ENCODE measurements around the gene GRK1. TPM values are rescaled to one million over a fixed set of nuclear protein-coding genes. Genes with fewer than 3 reads are reported as not detected.

Gene GRK1
- total RNA-seq, 1 donor from 2014 or later, result 0.34 TPM

DNA sequence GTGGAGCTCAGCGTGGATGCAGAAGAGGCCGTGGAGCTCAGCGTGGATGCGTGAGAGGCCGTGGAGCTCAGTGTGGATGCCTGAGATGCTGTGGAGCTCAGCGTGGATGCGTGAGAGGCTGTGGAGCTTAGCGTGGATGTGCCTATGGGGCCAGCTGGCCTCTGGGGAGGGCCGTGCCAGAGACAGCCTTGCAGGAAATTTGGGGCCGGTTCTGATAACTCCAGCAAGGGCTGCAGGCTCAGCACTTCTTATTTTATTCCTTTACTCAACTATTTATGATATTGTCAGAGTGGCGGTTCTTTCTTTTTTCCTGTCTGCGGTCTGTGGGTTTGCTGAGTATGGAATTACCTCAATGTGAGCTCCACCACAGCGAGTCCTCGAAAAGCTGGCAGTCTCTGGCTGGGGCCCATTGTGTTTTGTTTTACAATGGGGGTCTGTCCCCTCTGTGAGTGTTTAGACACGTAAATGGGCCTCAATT lies 74.2 kb downstream of the GRK1 start:
- TF ChIP-seq CTCF (IDR thresholded peaks at IDR 0.05; ENCODE audit: unreplicated experiment), result no peak
- no peak for DNase-seq (ENCODE audit: low spot score in 2 of 2, unreplicated experiment in 2 of 2)
- Mint-ChIP-seq H3K9me3 (no peaks in the 10 kb centered on the region), H3K36me3 (no peaks in the 10 kb centered on the region), H3K4me1 (no peaks in the 10 kb centered on the region), H3K27ac (no peak overlapping the region), H3K27me3 (ENCODE audit: low read depth) (peaks cover 8% of the 10 kb centered on the region), H3K4me3 (no peak overlapping the region)

DNA sequence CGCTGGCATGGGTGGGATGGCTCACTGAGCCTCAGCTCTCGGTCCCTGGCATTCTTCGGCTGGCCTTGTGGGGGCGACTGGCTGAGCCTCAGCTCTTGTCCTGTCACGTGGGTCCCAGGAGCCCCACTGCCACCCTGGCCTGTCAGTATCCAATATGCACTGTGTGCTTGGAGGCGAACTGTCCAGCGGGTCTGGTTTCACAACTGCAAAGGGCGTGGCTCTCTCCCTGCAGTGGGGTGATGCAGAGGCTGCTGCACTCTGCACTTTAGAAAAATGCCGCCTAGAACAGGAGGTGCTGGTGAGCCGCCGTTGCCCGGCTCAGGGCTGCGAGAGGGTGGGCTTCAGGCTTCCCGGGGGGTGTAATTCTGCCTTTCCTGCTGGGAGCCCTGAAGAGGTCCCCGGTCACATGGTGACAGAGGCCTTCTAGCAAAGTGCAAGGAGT lies 75.0 kb downstream of the GRK1 start:
- TF ChIP-seq CTCF (IDR thresholded peaks at IDR 0.05; ENCODE audit: unreplicated experiment), result no peak

GRCh38 chr13:113742445-113743120 lies 75.6 kb downstream of the GRK1 start:
- peak in 1 of 2 experiments; percentile 12 for DNase-seq (ENCODE audit: low spot score in 2 of 2, unreplicated experiment in 2 of 2)
- H3K36me3 Mint-ChIP-seq, result no peaks in the 10 kb centered on the region
- no peak overlapping the region for H3K27ac Mint-ChIP-seq
- no peak for TF ChIP-seq CTCF (IDR thresholded peaks at IDR 0.05; ENCODE audit: unreplicated experiment)
- H3K27me3 Mint-ChIP-seq (ENCODE audit: low read depth), result peaks cover 6% of the 10 kb centered on the region
- H3K4me1 Mint-ChIP-seq, result no peaks in the 10 kb centered on the region
- no peaks in the 10 kb centered on the region for H3K9me3 Mint-ChIP-seq
- H3K4me3 Mint-ChIP-seq, result no peak overlapping the region

More for the DNA sequence above, 75.0 kb downstream of the GRK1 start:
- Mint-ChIP-seq H3K36me3 (no peaks in the 10 kb centered on the region), H3K4me1 (no peaks in the 10 kb centered on the region), H3K4me3 (no peak overlapping the region), H3K9me3 (no peaks in the 10 kb centered on the region), H3K27ac (no peak overlapping the region), H3K27me3 (ENCODE audit: low read depth) (peaks cover 6% of the 10 kb centered on the region)
- DNase-seq (ENCODE audit: low spot score in 2 of 2, unreplicated experiment in 2 of 2), result peak in 1 of 2 experiments; percentile 17

DNA sequence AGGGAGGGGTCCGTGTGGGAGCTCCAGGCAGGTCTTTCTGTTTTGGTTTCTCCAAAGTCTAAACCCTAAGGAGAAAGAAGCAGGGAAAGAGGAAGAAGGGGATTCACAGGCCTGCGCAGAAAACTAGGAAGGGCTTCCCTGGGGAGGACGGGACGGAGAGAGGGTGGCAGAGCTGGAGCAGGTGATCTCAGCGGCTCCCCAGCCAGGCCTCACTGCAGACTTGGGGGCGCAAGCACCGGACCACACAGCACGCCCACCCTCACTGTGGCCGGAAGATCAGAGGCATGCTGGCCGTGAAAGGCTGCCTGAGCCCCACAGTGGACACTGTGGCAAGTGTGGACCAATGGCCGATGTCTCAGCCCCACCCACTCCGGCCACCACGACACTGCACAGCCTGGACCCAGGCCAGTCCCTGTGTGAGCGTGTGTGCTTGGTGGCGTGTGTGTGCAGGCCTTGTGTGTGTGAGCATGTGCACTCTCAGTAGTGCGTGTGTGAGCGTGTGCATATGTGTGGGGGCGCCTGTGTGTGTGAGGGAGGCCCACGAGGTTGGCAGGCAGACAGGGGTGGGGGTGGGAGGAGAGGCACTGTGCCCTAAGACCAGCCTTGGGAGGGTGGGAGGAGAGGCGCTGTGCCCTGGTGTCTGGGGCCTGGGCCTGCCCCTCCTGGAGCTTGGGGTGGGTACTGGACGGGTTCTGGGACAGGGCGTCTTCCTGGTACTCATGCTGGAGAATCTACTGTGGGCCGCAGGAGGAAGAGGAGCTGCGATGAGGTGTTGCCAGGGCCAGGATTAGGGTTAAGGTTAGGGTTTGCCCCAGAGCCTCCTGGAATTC lies 76.6 kb downstream of the GRK1 start:
- Mint-ChIP-seq H3K4me1 (no peaks in the 10 kb centered on the region), H3K4me3 (no peak overlapping the region), H3K9me3 (no peaks in the 10 kb centered on the region), H3K27ac (no peak overlapping the region), H3K27me3 (ENCODE audit: low read depth) (peaks cover 4% of the 10 kb centered on the region), H3K36me3 (no peaks in the 10 kb centered on the region)
- no peak for TF ChIP-seq CTCF (IDR thresholded peaks at IDR 0.05; ENCODE audit: unreplicated experiment)
- peak in 1 of 2 experiments; percentile 12 for DNase-seq (ENCODE audit: low spot score in 2 of 2, unreplicated experiment in 2 of 2)

DNA sequence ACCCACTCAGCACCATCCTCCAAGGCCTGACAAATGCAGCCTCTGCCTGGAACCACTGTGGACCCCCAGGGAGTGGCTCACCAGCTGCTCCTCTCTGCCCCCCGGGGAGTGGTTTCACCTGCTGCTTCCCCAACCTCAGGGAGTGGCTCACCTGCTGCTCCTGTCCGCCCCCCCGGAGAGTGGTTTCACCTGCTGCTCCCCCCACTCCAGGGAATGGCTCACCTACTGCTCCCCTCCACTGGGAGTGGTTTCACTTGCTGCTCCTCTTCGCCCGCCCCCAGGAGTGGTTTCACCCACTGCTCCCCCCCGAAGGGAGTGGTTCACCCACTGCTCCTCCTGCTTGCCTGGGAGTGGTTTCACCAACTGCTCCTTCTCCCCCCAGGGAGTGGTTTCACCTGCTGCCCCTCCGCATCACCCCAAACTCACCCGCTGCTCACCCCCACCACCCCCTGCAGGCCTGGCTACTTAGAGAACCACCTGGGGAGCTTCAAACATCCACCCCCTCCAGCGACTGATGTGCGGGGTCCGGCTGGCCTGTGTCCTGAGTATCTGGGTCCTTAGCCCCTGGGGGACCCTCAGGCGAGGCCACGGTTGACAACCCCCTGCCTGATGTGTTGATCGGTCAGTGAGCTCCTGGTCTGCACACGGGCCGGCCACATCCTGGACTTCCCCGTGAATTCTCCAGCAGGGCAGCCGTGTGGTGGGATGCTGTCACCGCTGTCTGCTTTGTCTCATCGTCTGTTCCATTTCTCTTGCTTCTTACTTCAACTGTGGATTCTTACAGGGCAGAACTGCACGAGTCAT lies 77.4 kb downstream of the GRK1 start:
- Mint-ChIP-seq H3K9me3 (no peaks in the 10 kb centered on the region), H3K27ac (no peak overlapping the region), H3K27me3 (ENCODE audit: low read depth) (peaks cover 4% of the 10 kb centered on the region), H3K4me1 (no peaks in the 10 kb centered on the region), H3K4me3 (no peak overlapping the region), H3K36me3 (no peaks in the 10 kb centered on the region)
- no peak for TF ChIP-seq CTCF (IDR thresholded peaks at IDR 0.05; ENCODE audit: unreplicated experiment)
- peak in 1 of 2 experiments; percentile 18 for DNase-seq (ENCODE audit: low spot score in 2 of 2, unreplicated experiment in 2 of 2)
